HCT116 (cell line): Measurements from ENCODE around the gene TOP2B.

ENCODE experiments used
- EGR1 ChIP-seq: IDR thresholded peaks from 2 replicates; pipeline ENCODE4 v1.6.1; 2012; ENCODE audit warnings: low read depth
- EZH2 ChIP-seq: fragments of 200-600 bp; sonication (generic); IDR thresholded peaks from 2 replicates; pipeline ENCODE4 v1.6.1; 2017; ENCODE audit warnings: antibody characterized with exemption, mixed run types
- POLR2AphosphoS5 ChIP-seq: IDR thresholded peaks from 2 replicates; pipeline ENCODE4 v1.6.1; 2011; ENCODE audit warnings: mild to moderate bottlenecking, low read depth, low read length, moderate library complexity
- RAD21 ChIP-seq: IDR thresholded peaks from 2 replicates; pipeline ENCODE4 v1.6.1; 2012; ENCODE audit warnings: low read depth, mild to moderate bottlenecking
- ZNF274 ChIP-seq: fragments of 200-500 bp; sonication (Bioruptor generic); IDR thresholded peaks from 2 replicates; pipeline ENCODE4 v1.6.1; 2014; ENCODE audit warnings: mild to moderate bottlenecking, low read depth, low read length, inconsistent platforms
- TF ChIP-seq, protein P1 (sequence below), 3 experiments: fragments of 200-600 bp in 1 of 3; sonication (generic) in 1 of 3; IDR thresholded peaks in 2 of 3; conservative IDR thresholded peaks in 1 of 3; 2 replicates each; pipeline ENCODE4 v1.5.1; 2012 to 2017; ENCODE audit warnings: low read depth in 2 of 3, low read length in 2 of 3, antibody characterized with exemption in 1 of 3, borderline replicate concordance in 1 of 3, control low read depth in 1 of 3, mild to moderate bottlenecking in 1 of 3, mixed read lengths in 1 of 3, mixed run types in 1 of 3, moderate library complexity in 1 of 3; ENCODE audit not compliant: insufficient read depth in 1 of 3

DNA sequence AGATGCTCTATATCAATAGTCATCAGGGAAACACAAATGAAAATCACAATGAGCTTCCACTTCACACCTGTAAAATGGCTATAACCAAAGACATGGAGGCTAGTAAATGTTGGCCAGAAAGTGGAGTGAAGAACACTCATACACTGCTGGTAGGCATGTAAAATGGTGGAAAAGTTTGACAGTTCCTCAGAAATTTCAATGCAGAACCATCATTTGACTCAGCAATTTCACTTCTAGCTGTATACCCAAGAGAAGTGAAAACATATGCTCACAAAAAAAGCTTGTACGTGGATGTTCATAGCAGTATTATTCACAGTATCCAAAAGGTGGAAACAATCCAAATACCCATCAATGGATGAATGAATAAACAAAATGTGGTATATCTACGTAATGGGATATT, 19.2 kb upstream of the TOP2B start:
- no peak for TF ChIP-seq ZNF274
- no peak for TF ChIP-seq POLR2AphosphoS5
- TF ChIP-seq, protein P1, sequence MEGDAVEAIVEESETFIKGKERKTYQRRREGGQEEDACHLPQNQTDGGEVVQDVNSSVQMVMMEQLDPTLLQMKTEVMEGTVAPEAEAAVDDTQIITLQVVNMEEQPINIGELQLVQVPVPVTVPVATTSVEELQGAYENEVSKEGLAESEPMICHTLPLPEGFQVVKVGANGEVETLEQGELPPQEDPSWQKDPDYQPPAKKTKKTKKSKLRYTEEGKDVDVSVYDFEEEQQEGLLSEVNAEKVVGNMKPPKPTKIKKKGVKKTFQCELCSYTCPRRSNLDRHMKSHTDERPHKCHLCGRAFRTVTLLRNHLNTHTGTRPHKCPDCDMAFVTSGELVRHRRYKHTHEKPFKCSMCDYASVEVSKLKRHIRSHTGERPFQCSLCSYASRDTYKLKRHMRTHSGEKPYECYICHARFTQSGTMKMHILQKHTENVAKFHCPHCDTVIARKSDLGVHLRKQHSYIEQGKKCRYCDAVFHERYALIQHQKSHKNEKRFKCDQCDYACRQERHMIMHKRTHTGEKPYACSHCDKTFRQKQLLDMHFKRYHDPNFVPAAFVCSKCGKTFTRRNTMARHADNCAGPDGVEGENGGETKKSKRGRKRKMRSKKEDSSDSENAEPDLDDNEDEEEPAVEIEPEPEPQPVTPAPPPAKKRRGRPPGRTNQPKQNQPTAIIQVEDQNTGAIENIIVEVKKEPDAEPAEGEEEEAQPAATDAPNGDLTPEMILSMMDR (IDR thresholded peaks at IDR 0.05 in 2 of 3, conservative IDR thresholded peaks at IDR 0.05 in 1 of 3; ENCODE audit: borderline replicate concordance in 1 of 3, insufficient read depth in 1 of 3, low read depth in 2 of 3, low read length in 2 of 3): no peak
- no peak for TF ChIP-seq RAD21
- no peak for TF ChIP-seq EGR1
- TF ChIP-seq EZH2: no peak
